NCI-H2171 (cell line): Measurements from ENCODE around the gene SYNGR2.
"Not testable (repeated sequence)": the region's sequence is repeated elsewhere in the genome, so short reads cannot be mapped to it uniquely, and the experiment has no call there.

Source experiments
- DNase-seq: peaks from one replicate; lab custom pipeline; 2025; lab: John Stamatoyannopoulos, UW

SYNGR2 gene

GRCh38 chr17:78171591-78172248 lies 3.3 kb downstream of the SYNGR2 start:
- not testable (repeated sequence) for DNase-seq

DNA sequence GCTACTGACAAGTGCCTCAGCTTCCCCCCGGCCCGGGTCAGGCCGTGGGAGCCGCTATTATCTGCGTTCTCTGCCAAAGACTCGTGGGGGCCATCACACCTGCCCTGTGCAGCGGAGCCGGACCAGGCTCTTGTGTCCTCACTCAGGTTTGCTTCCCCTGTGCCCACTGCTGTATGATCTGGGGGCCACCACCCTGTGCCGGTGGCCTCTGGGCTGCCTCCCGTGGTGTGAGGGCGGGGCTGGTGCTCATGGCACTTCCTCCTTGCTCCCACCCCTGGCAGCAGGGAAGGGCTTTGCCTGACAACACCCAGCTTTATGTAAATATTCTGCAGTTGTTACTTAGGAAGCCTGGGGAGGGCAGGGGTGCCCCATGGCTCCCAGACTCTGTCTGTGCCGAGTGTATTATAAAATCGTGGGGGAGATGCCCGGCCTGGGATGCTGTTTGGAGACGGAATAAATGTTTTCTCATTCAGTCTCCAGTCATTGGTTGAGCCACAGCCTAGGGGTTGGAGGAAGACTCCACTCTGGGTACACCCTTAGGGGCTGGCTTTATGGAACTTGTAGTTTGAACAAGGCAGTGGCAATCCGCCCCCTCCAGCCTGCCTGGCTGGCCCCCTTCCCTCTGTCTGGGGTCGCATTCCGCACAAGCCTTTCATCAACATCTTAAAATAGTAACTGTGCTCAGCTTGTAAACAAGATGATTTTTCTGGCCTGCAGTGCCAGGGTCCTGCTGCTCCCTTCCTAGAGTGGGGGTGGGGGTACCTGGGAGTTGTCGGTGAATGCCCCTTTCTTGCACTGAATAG lies 4.1 kb downstream of the SYNGR2 start:
- DNase-seq = no peak

DNA sequence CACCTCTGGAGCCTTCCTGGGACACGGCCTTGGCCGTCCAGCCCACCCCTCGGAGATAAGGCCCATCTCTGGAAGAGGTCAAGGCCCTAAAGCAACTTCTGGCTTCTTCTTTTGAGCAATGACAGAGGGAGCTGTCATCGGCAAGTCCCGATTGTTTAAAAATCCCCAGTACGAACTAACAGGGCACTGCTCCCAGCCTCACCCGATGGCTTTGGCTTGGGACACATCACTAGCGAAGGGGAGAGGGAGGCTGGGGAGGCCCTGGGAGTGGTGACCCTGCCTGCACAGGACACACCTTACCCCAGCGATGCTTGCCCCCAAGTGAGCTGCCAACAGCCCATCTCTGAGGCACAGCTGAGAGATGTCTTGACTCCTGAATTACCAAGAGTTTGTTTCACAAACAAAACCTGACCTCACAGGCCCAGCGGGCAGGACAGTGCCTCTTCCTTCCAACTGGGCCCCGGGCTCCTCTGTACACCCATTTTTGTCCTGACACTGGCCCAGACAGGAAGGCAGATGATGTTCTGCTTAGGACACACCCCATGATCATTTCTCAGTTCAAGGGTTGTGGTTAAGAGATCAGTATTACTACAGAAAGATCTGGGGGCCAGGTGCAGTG lies 4.8 kb downstream of the SYNGR2 start:
- no peak for DNase-seq

- no peak for DNase-seq
Measured at GRCh38 chr17:78174346-78174869, 6.0 kb downstream of the SYNGR2 start.

DNA sequence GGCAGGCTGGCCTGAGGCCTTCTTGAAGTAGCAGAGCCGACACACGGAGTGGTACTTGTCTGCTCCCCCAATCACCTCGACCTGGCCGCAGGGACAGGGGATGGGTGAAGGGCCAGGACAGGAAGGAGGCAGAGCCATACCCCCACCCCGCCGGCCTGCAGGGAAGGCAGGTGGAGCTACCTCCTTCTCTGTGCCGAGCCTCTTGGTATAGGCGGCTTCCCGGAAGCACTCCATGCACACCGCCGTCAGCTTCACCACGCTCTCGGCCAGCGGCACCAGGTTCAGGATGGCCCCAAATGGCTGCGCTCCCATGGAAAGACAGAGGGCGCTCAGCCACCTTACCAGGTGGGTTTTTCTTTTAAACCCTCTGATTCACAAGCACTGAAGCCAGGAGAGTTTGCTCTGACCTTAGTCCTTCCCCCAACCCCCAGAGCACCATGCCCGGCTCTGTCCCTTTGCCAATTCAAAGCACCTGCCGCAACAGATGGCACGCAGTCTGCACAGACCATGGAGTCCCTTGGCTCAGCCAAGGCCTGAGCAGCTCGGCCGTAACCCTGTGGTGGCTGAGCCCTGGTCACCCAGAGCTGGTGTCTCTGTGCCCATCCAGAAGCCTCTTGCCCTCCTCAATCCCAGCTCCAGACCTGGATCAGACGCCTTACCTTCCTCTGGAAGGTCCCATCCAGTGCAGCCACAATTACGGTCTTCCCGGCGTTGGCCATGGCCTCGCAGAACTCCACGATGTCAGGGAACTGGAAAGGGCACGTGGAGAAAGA lies 6.7 kb downstream of the SYNGR2 start:
- DNase-seq = peak; percentile 55

DNA sequence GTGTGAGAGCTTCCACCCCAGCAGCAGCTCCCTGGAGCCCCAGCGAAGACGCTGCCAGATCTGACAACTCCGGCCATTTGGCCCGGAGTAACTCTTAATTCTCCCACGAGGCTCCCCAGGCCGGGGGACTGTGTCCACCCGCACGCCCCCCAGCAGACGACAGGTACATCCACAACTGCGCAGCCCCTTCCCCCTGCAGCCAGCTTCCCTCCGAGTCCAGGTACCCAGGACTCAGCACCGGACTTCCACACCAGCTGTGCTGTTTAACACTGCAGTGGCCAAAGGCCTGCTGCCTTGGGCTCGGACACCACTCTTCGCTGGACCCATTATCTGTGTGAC lies 7.2 kb downstream of the SYNGR2 start:
- DNase-seq = no peak

- DNase-seq = no peak
Measured at GRCh38 chr17:78176548-78177025, 8.2 kb downstream of the SYNGR2 start.

- no peak for DNase-seq
Measured at GRCh38 chr17:78179372-78179771, 11.0 kb downstream of the SYNGR2 start.

DNA sequence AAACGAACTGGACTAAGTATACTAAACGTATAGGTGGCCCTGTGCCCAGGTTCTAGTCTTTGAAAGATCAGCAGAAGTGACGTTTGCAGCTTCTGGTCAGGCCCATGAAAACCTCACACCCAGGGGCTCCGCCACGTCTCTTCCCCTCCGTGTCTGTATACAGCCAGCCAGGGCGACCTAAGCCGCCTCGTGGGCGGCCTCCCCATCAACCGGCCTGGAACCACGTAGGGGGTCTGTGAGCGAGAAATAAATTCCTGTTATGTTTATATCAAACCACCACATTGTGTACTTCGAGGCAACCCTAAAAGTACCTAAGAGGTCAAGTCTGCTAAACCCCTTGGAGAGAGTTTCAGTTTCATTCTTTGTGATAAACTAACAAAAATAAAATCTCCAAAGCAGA lies 11.7 kb downstream of the SYNGR2 start:
- no peak for DNase-seq

DNA sequence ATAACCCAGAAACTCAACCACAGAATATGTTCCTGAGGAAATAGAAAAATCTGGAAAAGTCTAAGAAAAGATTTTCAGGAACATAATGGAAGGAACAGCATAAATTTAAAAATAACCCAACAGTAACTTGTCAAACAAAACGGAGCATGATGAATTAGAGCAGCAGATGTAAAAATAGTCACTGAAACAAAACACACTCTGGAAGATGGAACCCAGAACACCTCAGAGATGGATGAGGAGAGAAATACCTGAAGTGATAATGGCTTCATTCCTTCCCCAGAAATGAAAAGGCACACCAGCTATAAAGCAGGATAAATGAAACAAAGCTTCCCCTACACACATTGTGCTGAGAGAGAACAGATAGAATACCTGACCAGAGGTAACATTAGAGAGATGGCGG lies 12.1 kb downstream of the SYNGR2 start:
- no peak for DNase-seq

DNA sequence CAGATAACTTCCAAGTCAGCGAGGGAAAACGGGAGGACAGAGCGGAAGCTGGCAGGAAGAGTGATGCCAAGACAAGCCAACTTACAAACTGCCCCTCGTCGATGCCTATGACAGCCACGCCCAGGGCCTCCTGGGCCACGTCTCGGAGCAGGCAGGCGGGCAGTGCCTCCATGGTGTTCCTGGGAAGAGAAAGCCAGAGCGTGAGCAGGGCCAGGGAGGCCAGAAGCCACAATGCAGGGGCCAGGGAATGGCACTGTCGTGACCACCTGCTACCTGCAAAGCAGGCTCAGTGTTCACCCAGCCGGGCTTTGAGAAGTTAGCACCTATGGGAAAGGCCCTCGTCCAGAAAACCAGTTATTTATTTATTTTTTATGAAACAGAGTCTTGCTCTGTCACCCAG lies 14.1 kb downstream of the SYNGR2 start:
- DNase-seq = no peak

DNA sequence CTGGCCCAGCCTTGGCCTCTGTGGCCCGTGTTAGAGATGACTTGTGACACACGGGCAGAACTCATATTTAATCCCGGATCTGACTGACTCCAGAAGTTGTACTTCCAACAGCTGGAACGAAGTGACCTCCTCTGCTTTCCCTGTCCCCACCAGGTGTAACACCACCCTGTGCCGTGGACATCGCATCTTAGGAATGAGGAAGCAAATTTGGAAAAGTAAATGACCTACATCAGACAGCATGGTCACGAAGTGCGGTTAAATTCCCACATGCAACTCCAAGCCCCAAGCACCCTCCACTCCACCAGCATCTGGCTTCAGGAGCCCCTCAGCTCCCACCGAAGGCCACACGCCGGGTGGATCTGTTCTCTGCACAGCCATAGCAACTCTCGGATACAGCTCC lies 15.5 kb downstream of the SYNGR2 start:
- no peak for DNase-seq

DNA sequence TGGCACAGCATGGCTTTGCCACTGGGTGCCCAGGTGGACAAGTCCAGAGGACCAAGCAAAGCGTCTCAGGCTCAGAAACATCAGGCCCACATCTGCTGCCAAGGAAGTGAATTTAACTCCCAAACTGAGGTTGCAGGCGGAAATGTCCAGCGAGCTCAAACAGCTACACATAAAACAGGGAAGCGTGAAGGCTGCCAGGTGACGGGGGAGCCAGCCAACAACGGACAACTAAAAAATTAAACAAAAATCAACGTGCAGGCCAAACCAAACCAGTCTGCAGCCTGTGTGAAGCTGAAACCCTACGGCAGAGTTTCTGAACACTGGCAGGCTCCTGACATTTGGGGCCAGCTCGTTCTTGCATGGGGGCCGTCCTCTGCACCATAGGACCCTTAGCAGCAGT lies 16.0 kb downstream of the SYNGR2 start:
- DNase-seq = no peak

- DNase-seq = no peak
Measured at GRCh38 chr17:78184868-78185267, 16.5 kb downstream of the SYNGR2 start.

GRCh38 chr17:78185981-78186691 lies 17.8 kb downstream of the SYNGR2 start:
- no peak for DNase-seq

- DNase-seq = peak; percentile 96
Measured at GRCh38 chr17:78186692-78187595, 18.6 kb downstream of the SYNGR2 start, which contains the start of the genes AFMID and TK1. TSS of gene AFMID (plus strand) at chr17:78187362. CDS start at chr17:78187371, 9 bp downstream. TSS of gene TK1 (minus strand) at chr17:78187052. CDS start at chr17:78186994, 58 bp downstream.

DNA sequence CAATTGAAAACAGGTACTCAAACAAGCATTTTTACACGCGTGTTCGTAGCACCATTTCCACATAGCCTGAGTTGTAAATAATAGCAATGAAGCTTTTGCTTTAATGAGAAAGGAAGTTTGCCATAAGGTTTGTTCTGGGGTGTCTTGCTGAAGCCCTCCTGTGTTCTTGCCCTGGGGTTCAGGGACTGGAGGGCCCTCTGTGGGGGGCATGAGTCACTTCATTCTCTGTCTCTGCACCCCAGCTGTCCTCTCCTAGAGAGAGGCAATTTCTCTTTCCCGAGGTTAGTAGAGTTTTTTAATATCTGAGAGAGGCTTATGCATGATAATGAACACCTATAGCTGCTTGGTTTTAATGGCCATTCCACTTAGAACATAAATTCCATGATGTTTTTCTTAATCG lies 28.3 kb downstream of the SYNGR2 start:
- no peak for DNase-seq

GRCh38 chr17:78197147-78197832 lies 28.9 kb downstream of the SYNGR2 start:
- no peak for DNase-seq

DNA sequence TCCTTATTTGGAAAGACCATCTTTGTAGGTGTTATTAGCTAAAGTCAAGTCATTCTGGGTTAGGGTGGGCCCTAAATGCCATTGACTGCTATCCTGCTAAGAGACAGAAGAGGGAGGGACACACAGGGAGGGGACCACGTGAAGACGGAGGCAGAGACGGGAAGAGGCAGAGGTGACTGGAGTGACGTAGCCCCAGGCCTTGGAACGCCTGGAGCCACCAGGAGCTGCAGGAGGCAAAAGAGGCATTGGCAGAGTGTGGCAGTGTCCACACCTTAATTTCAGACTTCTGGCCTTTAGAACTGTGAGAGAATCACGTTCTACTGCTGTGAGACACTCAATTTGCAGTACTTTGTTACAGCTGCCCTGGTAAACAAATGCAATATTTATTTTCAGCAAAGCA lies 32.1 kb downstream of the SYNGR2 start:
- DNase-seq = no peak

DNA sequence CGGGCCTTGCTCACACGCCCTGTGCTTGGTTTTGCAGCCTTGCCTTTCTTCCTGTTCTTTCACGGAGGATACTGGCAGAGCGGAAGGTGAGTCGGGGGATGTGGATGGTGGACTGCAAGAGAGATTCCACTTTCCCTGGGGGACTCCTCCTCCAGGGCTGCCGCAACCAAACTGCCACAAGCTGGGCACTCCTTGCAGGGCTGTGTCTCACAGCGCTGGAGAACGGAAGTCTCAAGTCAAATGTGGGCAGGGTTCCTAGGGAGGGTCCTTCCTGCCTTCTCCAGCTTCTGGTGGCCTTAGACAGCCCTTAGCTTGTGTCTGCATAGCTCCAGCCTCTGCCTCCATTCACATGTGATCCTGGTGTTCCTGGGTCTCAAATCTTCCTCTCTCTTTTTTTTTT lies 34.3 kb downstream of the SYNGR2 start:
- no peak for DNase-seq
